ENCODE data around the gene NRARP. TPM values are rescaled to one million over a fixed set of nuclear protein-coding genes. Genes with fewer than 3 reads are reported as not detected.
A peak's percentile ranks its signal among the peaks of the same experiment; 100 is the strongest.

NRARP gene
- total RNA-seq, 1 donor from 2014 or later = 51.7 TPM

- Histone ChIP-seq H3K4me3 (no peak overlapping the region), H3K27me3 (peaks cover 27% of the 10 kb centered on the region), H3K4me1 (peaks cover 15 to 20% of the 10 kb centered on the region in 2 donors), H3K27ac (no peak overlapping the region), H3K36me3 (no peaks in the 10 kb centered on the region), H3K9me3 (no peaks in the 10 kb centered on the region)
- intact Hi-C loops (cut with DNase I) = loop anchor here (10.0 kb wide), 1 partner anchor 226 kb away; no protein-coding TSS in a partner anchor
- no peak for DNase-seq (ENCODE audit: low spot score in 2 of 2)
- no peak for TF ChIP-seq CTCF (IDR thresholded peaks at IDR 0.05)
Measured at GRCh38 chr9:137298401-137299202, 3.5 kb downstream of the NRARP start.

- peak overlapping the region in 1 of 2 donors; percentile 55 for H3K27ac ChIP-seq
- H3K36me3 ChIP-seq = no peaks in the 10 kb centered on the region
- no peak for TF ChIP-seq CTCF (IDR thresholded peaks at IDR 0.05)
- H3K4me1 ChIP-seq = peaks cover 15 to 20% of the 10 kb centered on the region in 2 donors
- intact Hi-C loops (cut with DNase I) = loop anchor here (10.0 kb wide), 1 partner anchor 227 kb away; no protein-coding TSS in a partner anchor
- H3K27me3 ChIP-seq = peaks cover 27% of the 10 kb centered on the region
- no peaks in the 10 kb centered on the region for H3K9me3 ChIP-seq
- H3K4me3 ChIP-seq = no peak overlapping the region
- DNase-seq (ENCODE audit: low spot score in 2 of 2) = no peak
Measured at GRCh38 chr9:137297966-137298365, 4.1 kb downstream of the NRARP start.

GRCh38 chr9:137296670-137297664 lies 5.1 kb downstream of the NRARP start:
- H3K27me3 ChIP-seq = peaks cover 27% of the 10 kb centered on the region
- peak overlapping the region in 1 of 2 donors; percentile 15 for H3K27ac ChIP-seq
- peaks cover 15 to 17% of the 10 kb centered on the region in 2 donors for H3K4me1 ChIP-seq
- intact Hi-C loops (cut with DNase I) = loop anchor here (10.0 kb wide), 1 partner anchor 228 kb away; no protein-coding TSS in a partner anchor
- H3K9me3 ChIP-seq = no peaks in the 10 kb centered on the region
- H3K4me3 ChIP-seq = peak overlapping the region in 1 of 2 donors; percentile 57
- H3K36me3 ChIP-seq = no peaks in the 10 kb centered on the region
- DNase-seq (ENCODE audit: low spot score in 2 of 2) = no peak
- no peak for TF ChIP-seq CTCF (IDR thresholded peaks at IDR 0.05)

GRCh38 chr9:137295849-137296669 lies 6.0 kb downstream of the NRARP start:
- Histone ChIP-seq H3K4me3 (peak overlapping the region; percentile 44 to 57), H3K9me3 (no peaks in the 10 kb centered on the region), H3K4me1 (peaks cover 11 to 13% of the 10 kb centered on the region in 2 donors), H3K27me3 (peaks cover 27% of the 10 kb centered on the region), H3K27ac (peak overlapping the region in 1 of 2 donors; percentile 15), H3K36me3 (no peaks in the 10 kb centered on the region)
- DNase-seq (ENCODE audit: low spot score in 2 of 2) = no peak
- intact Hi-C loops (cut with DNase I) = loop anchor here (2.0 to 10.0 kb wide), 2 partner anchors 111 to 229 kb away; no protein-coding TSS in a partner anchor
- TF ChIP-seq CTCF (IDR thresholded peaks at IDR 0.05) = no peak

All from ascending aorta (tissue), 2 donors.